ENCODE results near the gene PDE9A. TPM values are rescaled to one million over a fixed set of nuclear protein-coding genes. Genes with fewer than 3 reads are reported as not detected.

PDE9A gene
- total and polyA plus RNA-seq, 2 donors (not counting 1 experiment from before 2014, with no cell fraction given) = 0.34 to 5.8 TPM

DNA sequence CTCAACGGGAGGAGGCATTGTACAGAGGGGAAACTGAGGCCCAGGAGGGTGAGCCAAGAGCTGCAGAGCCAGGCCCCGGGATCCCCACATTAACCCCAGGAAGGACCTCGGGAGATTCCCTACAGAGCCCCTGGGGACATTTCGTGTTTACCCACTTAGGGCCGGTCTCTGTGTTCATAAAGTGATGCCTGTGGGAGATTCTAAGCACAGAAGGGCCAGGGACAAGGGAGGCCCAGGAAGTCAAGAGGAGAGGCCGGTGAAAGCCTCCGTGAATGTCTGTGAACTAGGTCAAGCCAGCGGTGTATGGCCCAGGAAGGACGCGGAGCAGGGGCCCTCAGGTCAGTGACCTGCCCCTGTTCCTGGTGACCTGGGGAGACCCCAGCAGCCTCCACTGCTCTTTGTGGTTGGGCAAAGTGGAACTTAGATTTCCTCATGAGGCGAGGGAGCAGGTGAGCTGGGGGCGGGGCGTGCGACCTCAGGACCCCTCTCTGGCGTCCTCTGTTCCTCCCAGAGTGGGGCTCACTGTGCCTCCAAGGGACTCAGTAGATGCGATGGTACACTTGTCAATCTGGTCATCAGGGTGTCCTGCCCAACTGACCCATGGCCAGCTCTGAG, 34.9 kb downstream of the PDE9A start:
- Histone ChIP-seq H3K4me1 (ENCODE audit: control insufficient read depth in 2 of 2, insufficient read depth in 2 of 2, low read length in 2 of 2) (peaks cover 11% of the 10 kb centered on the region in 2 donors), H3K79me2 (ENCODE audit: control insufficient read depth, insufficient read depth, low read length) (no peaks in the 10 kb centered on the region), H3K27ac (ENCODE audit: low read length in 2 of 2) (no peak overlapping the region), H3K9ac (ENCODE audit: low read length) (no peak overlapping the region), H3K4me3 (ENCODE audit: control extremely low read depth in 1 of 5, extremely low read depth in 1 of 5, insufficient read depth in 1 of 5, low read depth in 2 of 5, low read length in 4 of 5) (no peak overlapping the region), H3K9me3 (ENCODE audit: control extremely low read depth in 1 of 3, control insufficient read depth in 2 of 3, insufficient read depth in 1 of 3, low read length in 2 of 3) (peaks cover 0 to 3% (median 0%) of the 10 kb centered on the region in 3 donors), H3K27me3 (replicated peaks in 1 of 4; ENCODE audit: control extremely low read depth in 1 of 4, control insufficient read depth in 3 of 4, insufficient read depth in 4 of 4, low read length in 3 of 4) (peaks cover 0 to 7% (median 2%) of the 10 kb centered on the region in 4 experiments), H4K20me1 (ENCODE audit: control insufficient read depth, insufficient read depth, low read length, poor library complexity, severe bottlenecking) (no peaks in the 10 kb centered on the region), H2AFZ (ENCODE audit: insufficient read depth, low read depth, low read length, poor library complexity, severe bottlenecking) (no peak overlapping the region), H3K4me2 (replicated peaks; ENCODE audit: low read depth, low read length, poor library complexity, severe bottlenecking) (no peak overlapping the region), H3K36me3 (replicated peaks in 1 of 2; ENCODE audit: control extremely low read depth in 1 of 2, control insufficient read depth in 1 of 2, extremely low read depth in 1 of 2, insufficient read depth in 2 of 2, low read length in 1 of 2) (no peaks in the 10 kb centered on the region)
- WGBS (ENCODE audit: insufficient coverage) = 85% methylated on average over 16 of the region's 16 CpGs
- POLR2A ChIA-PET = no interaction called here
- Mint-ChIP-seq H3K27me3 (peaks cover 7% of the 10 kb centered on the region), H3K27ac (no peak overlapping the region), H3K4me3 (no peak overlapping the region), H3K9me3 (ENCODE audit: insufficient read depth) (no peaks in the 10 kb centered on the region), H3K4me1 (peaks cover 4% of the 10 kb centered on the region)
- TF ChIP-seq CTCF (IDR thresholded peaks at IDR 0.05) = no peak
- TF ChIP-seq EZH2 (IDR thresholded peaks at IDR 0.05; ENCODE audit: borderline replicate concordance, insufficient read depth, low read depth, low read length, poor library complexity, severe bottlenecking) = no peak
- intact Hi-C loops (cut with micrococcal nuclease) = no loop called here
- CTCF ChIA-PET = no interaction called here
- DNase-seq = no peak
- no peak for ATAC-seq (ENCODE audit: low read depth)

GRCh38 chr21:42688841-42689371, 35.5 kb downstream of the PDE9A start:
- Histone ChIP-seq H3K27me3 (replicated peaks in 1 of 4; ENCODE audit: control extremely low read depth in 1 of 4, control insufficient read depth in 3 of 4, insufficient read depth in 4 of 4, low read length in 3 of 4) (peaks cover 0 to 3% (median 1%) of the 10 kb centered on the region in 4 experiments), H3K79me2 (ENCODE audit: control insufficient read depth, insufficient read depth, low read length) (no peaks in the 10 kb centered on the region), H3K4me1 (ENCODE audit: control insufficient read depth in 2 of 2, insufficient read depth in 2 of 2, low read length in 2 of 2) (peaks cover 8 to 9% of the 10 kb centered on the region in 2 donors), H3K4me2 (replicated peaks; ENCODE audit: low read depth, low read length, poor library complexity, severe bottlenecking) (no peak overlapping the region), H3K9me3 (ENCODE audit: control extremely low read depth in 1 of 3, control insufficient read depth in 2 of 3, insufficient read depth in 1 of 3, low read length in 2 of 3) (peaks cover 0 to 3% (median 0%) of the 10 kb centered on the region in 3 donors), H3K36me3 (replicated peaks in 1 of 2; ENCODE audit: control extremely low read depth in 1 of 2, control insufficient read depth in 1 of 2, extremely low read depth in 1 of 2, insufficient read depth in 2 of 2, low read length in 1 of 2) (no peaks in the 10 kb centered on the region), H3K27ac (ENCODE audit: low read length in 2 of 2) (no peak overlapping the region), H3K9ac (ENCODE audit: low read length) (no peak overlapping the region), H4K20me1 (ENCODE audit: control insufficient read depth, insufficient read depth, low read length, poor library complexity, severe bottlenecking) (no peaks in the 10 kb centered on the region), H2AFZ (ENCODE audit: insufficient read depth, low read depth, low read length, poor library complexity, severe bottlenecking) (no peak overlapping the region), H3K4me3 (ENCODE audit: control extremely low read depth in 1 of 5, extremely low read depth in 1 of 5, insufficient read depth in 1 of 5, low read depth in 2 of 5, low read length in 4 of 5) (no peak overlapping the region)
- DNase-seq (no peak), ATAC-seq (ENCODE audit: low read depth) (no peak)
- CTCF ChIA-PET = interaction anchor here (0.7 kb wide), 1 partner anchor 12 kb away, joined by 3 read pairs; no protein-coding TSS in a partner anchor
- H3K27me3 Mint-ChIP-seq = peaks cover 7% of the 10 kb centered on the region
- H3K4me1 Mint-ChIP-seq = peaks cover 4% of the 10 kb centered on the region
- intact Hi-C loops (cut with micrococcal nuclease) = no loop called here
- POLR2A ChIA-PET = no interaction called here
- 90% methylated on average over 21 of the region's 21 CpGs for WGBS (ENCODE audit: insufficient coverage)
- H3K9me3 Mint-ChIP-seq (ENCODE audit: insufficient read depth) = no peaks in the 10 kb centered on the region
- no peak overlapping the region for H3K4me3 Mint-ChIP-seq
- TF ChIP-seq CTCF (IDR thresholded peaks at IDR 0.05) (no peak), EZH2 (IDR thresholded peaks at IDR 0.05; ENCODE audit: borderline replicate concordance, insufficient read depth, low read depth, low read length, poor library complexity, severe bottlenecking) (no peak)
- H3K27ac Mint-ChIP-seq = no peak overlapping the region
